NCI-H146 treated with DMSO at 0.1 percent for 48 hours (cell line): ENCODE measurements around the gene RNF166.

ENCODE experiments used
- DNase-seq: peaks from one replicate; lab custom pipeline; 2025; ENCODE audit not compliant: unreplicated experiment; lab: John Stamatoyannopoulos, UW

The RNF166 gene, protein sequence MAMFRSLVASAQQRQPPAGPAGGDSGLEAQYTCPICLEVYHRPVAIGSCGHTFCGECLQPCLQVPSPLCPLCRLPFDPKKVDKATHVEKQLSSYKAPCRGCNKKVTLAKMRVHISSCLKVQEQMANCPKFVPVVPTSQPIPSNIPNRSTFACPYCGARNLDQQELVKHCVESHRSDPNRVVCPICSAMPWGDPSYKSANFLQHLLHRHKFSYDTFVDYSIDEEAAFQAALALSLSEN

DNA sequence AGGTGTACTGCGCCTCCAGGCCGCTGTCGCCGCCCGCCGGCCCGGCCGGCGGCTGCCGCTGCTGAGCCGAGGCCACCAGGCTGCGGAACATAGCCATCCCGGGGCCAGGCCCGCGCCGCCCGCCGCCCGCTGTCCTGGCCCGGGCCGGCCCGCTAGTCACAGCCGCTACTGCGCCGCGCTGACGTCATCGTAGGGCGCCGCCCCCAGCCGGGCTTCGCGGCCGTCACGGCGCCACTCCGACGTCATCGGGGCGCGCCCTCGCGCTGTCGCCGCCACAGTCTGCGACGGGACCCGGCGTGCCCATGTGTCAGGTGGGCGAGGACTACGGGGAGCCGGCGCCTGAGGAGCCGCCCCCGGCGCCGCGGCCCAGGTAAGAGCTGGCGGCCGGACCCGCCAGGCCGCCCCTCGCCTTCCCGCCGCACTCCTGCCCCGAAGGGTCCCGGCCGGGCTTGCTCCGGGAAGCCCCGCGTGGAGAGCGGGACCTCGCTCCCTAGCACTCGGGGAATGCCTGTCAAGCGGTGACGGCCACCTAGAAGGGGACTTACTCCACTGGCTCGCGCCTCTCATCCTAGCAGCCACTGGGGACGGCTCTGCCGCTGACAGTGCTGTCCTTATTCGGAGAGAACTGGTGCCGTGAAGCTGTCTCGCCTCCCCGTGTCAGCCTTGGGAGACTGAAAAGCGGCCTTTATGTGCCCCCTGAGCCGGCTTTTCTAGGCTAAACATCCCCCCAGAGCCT lies at the start of gene RNF166, which contains the start of gene CTU2:
RNF166 (minus strand) TSS at position 180 of the 736 bp plus-strand sequence; CDS start at position 97, 83 bp downstream.
CTU2 (plus strand) TSS at position 275 of the 736 bp plus-strand sequence; CDS start at position 303, 28 bp downstream.
- peak; percentile 30 for DNase-seq

DNA sequence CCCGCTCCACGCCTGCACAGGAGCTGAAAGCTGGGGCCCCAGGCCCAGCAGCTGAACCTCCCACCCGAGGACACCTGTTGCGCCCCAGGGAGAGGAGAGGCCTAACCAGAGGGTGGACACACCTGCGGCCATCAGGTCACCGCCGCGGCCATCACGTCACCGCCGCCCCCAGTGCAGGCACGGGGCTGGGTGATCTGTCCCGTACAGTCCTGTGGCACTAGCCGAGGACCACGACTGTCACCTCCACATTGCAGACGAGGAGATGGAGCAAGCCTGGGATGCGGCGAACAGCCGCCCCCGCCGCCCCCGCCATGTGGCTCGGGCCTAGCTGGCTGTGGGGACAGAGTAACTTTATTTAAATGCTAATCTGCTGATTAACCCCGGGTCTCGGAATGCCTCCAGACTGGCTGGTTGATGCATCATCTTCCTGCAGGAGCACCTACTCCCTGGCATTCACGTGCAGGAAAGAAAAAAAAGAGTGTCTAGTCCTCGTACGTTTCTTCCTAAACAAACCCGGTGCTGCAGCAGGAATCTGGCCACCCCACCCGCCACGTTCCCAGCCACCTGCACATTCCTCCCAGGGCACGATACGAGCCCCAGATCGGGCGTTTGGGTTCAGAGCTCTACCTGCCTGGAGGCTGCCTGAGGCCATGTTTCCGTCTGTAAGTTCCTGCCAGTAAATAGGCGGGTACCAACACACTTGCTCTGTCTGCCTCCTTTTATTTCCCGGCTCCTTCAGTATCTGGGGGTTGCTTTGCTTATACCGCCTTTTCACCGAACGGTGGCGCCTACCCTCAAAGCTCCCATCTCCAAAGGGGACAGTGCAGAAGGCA lies 48.9 kb upstream of the RNF166 start:
- no peak for DNase-seq

DNA sequence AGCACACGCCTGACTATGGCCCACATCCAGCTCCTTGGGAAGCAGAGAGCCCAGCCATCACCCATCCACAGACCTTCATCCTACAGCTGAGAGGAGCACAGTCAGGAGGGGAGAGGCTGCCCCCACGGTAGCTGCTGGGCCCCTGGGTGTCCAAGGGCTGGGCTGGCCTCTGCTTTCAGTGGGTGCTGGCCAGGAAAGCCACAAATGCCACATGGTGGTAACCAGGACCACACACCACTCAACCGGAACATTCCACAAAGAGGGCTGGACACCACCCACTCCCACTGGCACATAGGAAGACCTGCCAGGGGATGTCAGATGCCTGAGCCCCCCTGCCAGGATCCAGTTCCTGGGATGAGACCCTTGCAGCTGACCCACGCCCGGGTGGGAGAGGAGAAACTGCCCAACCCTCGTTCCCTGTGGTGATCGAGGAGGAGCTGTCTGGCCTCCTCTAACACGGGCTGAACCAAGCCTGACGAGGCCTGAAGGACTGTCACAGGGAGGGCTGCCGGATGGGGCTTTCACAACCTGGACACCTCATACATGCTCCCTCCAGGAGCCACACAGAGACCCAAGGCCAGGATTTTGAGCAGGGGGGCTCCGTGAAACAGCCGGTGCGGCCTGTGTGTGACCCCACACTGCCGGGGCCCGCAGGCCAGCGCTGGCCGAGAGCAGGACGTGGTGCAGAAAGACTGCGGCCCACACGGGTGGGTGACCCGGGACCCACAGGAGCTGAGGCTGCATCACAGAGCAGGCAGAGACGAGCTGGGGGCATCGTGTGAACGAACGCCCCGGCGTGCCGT lies 48.1 kb upstream of the RNF166 start:
- no peak for DNase-seq

DNA sequence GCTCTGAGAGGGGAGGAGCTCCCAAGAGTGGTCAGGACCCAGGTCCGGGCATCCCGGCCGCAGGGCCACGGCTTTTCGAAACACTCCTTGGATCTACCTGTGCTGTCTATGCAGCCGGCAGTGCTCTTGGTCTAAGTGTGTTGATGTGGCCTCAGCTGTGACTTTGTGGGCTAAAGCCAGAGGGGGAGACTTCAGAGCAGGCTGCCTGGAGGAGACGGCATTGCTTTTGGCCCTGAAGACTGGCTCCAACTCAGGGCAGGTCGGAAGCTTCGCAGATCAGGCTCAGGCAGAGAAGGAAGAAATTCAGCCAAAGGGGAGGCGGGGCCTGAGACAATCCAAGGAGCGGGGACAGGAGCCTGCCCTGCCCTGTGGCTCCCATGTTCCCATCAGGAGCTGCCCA lies 47.4 kb upstream of the RNF166 start:
- DNase-seq: no peak

DNA sequence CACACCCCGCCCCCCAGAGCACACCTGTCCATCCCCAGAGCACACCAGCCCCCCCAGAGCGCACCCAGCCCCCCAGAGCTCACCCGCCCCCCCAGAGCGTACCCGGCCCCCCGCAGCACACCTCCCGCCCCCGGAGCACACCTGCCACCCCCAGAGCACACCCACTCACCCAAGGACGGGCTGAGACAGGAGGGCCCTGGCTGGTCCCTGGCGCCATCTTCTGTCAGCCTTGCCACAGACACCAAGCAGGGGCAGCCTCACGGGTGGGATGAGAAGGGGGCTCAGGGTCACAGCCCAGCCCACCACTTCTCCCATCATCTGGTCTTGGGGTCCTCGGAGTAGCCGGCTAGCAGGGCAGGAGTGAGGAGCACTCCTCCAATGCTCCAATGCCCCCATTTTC lies 47.0 kb upstream of the RNF166 start:
- DNase-seq: no peak

DNA sequence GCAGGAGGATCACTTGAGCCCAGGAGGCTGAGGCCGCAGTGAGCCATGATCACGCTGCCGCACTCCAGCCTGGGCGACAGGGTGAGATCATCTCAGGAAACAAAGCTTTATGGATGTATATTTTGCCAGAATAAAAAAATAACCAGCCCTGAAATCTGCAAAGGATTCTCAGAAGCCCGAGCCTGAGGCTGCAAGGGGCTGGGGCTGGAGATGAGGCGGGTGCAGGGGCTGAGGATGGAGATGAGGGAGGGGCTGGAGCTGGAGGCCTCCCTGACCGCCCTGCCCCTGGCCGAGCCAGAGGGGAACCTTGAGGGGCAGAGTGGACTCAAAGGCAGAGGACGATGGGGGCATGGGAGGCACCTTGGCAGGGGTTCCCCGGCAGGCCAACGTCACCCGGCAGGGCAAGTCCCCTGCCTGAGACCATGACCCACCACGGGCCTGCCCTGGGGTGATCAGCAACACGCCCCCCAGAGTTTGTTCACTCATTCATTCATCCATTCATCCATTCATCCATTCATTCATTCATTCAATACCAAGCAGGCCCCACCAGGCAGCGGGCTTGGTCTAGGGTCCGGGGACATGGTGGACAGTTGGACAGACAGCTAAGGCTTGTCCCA lies 46.3 kb upstream of the RNF166 start:
- DNase-seq: no peak

DNA sequence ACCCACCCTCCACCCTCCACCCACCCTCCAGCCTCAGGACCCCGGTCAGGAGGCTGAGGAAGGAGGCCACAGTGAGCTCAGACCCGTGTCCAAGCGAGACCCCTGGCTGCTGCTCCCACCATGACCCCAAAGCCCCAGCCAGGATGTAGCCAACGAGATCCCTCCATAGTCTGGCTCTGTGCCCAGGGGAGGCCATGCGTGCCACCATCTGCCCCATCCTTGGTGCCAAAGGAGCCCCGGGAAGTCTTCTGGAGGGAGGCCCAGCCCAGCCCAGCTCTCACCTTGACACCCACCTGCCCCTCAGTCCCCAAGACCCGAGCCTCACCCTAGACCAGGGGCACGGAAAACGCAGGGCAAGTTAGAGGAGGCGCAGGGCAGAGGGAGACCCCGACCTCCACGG lies 44.6 kb upstream of the RNF166 start:
- DNase-seq: no peak

DNA sequence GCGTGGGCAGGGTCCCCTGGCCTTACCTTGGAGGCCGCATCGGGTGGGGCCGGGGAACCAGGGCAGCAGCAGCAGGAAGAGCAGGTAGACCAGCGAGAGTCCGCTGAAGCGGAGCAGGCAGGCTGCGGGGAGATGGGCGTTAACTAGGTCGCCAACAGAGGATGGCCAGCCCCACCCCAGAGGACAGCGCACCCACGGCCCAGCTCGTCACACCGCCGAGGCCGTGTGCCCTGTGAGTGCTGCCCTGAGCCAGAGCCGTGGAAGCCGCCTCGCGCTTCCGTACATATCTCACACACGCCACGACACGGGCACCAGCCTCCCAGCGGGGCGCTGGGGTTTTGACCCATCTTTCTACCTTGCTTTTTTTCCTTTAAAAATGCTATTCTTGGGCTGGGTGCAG lies 43.1 kb upstream of the RNF166 start:
- DNase-seq: no peak

DNA sequence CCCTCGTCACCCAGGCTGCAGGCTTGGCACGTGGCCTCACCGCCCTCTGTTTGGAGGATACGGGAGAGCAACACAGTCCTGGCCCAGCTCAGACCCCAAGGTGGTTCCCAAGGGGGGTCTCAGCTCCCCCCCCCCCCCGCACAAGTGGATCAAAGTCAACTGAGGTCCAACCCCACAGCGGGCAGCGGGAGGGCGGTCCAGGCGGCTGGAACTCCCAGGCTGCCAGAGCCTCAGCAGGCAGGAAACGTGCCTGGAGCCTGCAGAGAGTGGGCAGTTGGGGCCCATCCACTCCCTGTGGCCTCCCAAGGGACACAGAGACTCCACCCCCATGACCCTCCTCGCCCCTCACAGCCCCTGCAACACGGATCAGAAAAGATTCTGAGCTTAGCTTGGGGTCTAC lies 42.2 kb upstream of the RNF166 start:
- DNase-seq: no peak

DNA sequence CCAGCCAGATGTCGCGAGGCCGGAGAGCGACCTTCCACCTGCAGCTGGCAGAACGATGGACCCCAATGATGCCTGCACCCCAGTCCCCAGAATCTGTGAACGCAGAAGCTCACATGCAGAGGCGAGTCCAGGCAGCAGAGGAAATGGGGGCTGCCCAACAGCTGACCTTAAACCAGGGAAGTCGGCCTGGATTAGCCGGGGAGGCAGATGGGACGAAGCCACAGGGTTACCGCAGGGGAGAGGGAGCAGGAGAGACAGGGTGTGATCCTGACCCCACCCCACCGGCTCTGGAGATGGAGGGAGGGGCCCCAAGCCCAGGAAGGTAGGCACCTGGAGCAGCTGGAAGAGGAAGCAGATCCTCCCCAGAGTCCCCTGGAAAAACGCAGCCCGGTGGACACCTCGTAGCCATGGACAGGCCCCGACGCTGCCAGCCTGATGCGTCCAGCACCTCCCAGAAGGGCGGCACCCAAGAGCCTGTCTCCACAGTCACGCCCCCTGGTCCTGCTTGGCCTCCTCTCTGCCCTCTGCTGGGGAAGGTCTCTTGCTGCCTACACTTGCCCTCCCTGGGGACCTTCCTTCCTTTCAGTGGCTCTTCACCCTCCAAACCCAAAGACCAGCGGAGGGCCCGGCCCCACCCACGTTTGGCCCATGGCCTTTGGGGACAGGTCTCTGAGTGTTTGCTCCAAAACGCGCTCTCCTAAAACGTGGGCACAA lies 41.5 kb upstream of the RNF166 start:
- peak; percentile 37 for DNase-seq

DNA sequence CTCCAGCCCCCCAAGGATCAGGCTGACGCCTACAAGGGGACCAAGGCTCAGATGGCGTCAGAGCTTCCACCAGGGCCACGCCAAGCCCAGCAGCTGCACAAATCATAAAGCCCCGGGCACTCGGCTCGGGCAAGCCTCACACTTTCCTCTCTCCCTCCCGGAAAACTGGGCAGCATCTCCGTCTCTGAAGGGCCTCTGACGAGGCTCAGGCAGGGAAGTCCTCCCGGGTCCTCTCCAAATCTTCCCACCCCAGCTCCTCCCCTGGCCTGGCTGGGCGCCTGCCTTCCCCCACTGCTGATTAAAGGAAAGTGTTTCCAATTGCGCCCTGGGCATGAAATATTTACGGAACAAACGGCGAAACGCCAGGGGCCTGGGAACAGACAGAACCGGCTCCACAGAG lies 40.3 kb upstream of the RNF166 start:
- no peak for DNase-seq

DNA sequence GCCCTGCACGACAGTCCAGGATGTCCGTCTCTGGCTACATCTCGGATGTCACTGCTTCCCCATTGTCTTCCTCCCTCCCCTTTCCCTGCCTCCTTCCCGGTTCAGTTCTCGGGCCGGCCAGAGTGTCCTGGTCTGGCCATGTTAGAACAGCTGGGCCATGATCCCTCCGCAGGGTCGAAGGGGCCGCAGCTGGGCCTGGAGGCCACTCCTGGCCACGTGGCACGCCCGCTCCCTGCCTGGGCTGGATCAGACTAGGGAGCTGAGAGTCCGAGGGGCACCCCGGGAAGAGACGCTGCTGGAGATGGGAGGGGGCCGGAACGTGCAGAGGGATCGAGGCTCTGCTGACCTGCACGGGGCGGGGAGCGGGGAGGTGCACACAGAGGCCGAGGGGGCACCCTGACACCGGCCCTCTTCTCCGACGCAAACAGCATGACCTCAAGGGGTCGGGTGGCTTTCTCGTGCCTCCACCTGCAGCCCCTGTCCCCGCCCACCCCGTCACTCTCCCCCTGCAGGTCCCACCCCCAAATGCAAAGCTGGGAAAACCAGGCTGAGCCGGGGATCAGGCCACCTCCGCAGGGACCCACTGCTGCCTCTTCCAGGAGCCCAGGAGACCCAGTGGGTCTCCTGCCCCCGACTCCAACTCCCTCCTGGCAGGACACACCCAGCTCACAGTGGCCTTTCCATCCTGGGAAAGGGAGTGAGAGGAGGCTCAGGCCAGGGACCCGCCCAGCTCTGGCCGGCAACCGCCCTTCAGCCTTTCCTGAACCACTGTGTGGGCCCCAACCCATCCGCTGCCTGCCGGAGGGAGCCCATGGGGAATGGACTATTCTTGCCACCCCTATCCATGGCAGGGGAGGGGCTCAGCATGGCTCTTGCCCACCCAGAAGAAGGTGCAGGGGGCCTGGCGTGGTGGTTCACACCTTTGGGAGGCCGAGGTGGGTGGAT lies 38.6 kb upstream of the RNF166 start:
- no peak for DNase-seq

DNA sequence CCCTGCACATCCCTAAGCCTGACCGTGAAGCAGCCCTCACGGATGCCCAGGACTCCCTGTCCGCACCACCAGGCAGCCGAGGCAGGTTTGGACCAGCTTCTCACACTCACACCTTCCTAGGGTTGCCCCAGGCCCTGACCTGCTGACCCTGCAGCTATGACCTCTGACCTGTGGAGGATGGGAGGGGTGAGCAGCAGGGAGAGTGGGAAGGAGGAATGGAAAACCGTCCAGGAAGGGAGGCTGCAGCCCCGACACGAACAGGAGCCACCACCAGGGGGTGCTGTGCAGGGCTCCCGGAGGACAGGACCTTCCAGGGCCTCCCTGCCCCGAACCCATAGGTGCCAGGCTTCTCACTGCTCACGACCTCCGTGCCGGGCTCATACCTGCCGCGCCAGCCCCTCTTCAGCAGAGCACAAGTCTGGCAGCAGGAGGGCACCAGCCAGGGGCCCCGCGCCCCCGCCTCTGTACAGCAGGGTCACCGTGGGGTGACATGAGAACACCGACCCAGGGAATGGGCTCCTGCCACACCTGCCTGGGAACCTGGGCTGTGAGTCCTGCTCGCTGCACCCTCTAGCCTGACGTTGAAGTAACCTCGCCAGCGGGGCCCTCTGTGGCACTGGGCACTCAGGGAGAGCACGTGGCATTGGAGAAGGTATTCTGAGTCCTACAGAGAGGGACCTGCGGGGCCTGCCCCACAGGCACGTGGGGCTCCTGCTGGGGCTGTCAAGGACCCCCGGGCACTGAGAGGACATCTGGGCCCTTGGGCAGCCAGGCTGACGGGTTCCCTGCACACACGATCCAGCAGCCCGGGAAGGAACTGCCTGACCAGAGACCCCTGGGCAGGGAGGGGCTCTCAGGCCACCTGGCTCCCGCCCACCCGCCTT lies 37.7 kb upstream of the RNF166 start:
- DNase-seq: no peak

DNA sequence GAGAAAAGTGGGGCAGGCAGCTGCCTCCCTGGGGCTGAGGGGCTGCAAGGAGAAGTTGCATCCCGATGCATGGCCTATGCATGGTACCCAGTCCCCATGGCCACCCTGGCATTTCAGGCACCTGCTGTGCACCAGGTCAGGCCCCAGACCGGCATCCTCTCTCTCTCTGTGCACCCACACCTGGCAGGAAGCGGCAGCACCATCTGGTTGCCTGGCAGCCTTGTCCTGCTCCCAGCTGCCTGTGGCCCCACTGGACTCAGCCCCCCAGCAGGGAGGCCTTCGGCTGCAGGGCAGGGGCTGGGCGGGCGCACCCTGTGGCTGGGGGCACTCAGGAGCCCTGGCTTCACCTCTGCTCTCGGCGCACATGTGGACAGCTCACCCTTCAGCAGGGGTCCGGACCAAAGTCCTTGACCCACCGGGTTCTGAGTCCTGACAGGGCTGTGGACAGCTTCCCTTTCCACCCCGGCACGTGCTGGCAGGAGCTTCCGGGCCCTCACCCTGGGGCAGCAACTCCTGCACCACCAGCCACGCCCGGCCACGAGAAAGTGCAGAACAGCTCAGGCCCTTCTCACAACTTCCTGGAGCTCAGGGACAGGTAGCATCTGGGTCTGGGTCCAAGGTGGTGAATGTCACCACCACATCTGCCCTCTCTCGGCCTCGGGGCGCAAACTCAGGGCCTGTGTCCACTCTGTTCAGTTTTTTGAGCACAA lies 36.8 kb upstream of the RNF166 start:
- DNase-seq: no peak

DNA sequence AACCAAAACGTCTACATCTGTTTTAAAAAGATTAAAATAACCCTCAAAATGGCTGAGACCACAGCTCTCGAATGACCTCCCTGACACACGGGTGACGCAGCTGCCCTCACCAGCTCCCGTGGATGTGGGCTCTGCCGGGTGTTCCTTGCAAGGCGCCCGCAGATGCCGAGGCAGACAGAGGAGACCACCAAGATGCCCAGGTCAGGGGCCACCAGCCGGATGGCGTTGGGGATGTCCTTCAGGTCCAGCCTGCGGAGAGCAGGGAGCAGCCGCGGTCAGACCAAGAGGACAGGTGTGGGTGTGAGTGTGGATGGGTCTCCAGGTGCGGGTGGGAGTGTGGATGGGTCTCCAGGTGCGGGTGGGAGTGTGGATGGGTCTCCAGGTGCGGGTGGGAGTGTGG lies 35.2 kb upstream of the RNF166 start:
- DNase-seq: no peak

DNA sequence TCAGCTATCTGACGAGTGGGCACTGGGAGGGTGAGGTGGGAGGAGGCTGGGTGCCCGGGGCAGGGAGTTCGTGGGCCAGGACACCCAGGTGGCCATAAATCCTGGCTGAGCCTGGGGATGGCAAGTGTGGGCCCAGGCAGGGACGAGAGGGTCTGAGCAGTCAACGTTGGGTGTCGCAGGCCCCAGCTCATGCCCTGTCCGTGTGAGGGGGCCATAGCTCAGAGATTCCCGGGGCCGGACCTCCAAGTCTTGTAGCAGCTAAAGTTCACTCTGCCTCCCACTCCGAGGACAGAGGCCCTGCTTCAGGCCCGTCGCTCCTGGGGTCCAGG lies 34.5 kb upstream of the RNF166 start:
- DNase-seq: no peak

DNA sequence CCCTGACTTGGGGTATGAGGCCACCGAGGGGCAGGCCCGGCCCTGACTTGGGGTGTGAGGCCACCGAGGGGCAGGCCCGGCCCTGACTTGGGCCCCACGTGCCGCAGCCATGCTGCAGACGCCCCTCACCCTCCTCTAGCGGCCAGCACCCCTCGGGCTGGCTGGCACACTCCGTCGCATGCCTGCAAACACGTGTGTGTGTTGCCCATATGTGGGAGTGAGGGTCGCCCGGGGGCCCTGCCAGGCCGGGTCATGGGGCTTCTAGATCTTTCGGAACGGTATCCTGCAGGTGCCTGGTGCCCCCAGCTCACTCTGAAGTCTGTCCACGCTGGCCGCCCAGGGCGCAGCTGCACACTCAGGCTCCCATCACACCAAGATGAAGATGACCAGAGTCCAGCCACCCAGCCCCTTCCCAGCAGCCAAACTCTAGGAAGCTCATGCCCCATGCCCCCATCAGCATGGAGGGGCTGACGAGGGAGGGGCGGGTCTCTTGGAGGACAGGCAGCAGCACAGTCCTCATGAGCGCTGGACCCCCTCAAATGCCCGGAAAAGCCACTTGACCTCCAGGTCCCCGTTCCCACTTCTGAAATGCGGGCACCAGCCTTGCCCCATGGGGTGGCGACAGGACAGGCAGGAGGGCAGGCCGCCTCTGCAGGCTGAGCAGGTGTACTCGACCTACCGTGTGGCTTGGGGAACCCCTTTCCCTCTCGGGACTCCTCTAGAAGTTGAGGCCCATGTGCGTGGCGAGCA lies 33.9 kb upstream of the RNF166 start:
- DNase-seq: no peak
